Erythroblast (primary cell): ENCODE results near the gene SIGLEC9.

Experiments
- GATA1 ChIP-seq: IDR thresholded peaks from 2 replicates; pipeline ENCODE4 v1.6.1; 2011; ENCODE audit warnings: low read depth, mild to moderate bottlenecking, control low read depth, low read length, moderate library complexity
- POLR2A ChIP-seq: IDR thresholded peaks from 2 replicates; pipeline ENCODE4 v1.6.1; 2011; ENCODE audit warnings: mild to moderate bottlenecking, low read length

DNA sequence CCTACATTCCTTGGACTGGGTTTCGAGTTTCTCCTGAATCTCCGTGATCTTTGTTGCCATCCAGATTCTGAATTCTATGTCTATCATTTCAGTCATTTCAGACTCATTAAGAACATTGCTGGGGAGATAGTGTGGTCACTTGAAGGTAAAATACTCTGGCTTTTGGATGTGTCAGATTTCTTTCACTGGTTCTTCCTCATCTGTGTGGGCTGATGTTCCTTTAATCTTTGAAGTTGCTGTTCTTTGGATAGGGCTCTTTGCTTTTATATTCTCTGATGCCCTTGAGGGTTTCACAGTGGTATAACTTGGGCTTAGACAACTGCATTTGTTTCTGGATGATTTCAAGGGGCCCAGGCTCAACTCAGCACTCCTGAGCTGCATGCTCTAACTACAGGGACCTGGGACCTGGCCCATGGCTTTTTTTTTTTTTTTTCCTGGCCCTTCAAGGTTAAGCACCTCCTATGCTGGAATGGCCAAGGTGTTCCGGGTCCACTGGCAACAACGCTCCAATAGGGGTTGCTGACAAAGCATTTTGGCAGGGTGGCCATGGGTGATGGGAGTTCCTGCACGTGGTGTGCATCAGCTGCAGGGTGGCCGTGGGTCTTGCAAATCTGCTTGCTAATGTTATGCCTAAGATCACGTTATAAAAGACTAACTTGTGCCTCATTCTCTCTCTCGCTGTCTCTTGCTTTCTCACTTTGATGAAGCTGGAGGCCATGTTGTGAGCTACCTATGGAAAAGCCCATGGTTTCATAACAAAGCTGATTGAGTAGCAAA lies 11.5 kb downstream of the SIGLEC9 start:
- TF ChIP-seq POLR2A: no peak
- TF ChIP-seq GATA1: no peak
